HEK293 (cell line): ENCODE results near the gene SFXN3.

Experiments used
- CTCF ChIA-PET: fragments of 350-600 bp; formaldehyde crosslinking; extraction: SDS; loops from one replicate; lab custom pipeline; 2021; ENCODE audit warnings: antibody characterized with exemption; lab: Yijun Ruan, JAX
- POLR2A ChIA-PET: fragments of 300-600 bp; formaldehyde crosslinking; extraction: SDS; loops from one replicate; lab custom pipeline; 2020; ENCODE audit warnings: antibody characterized with exemption, inconsistent platforms; lab: Yijun Ruan, JAX
- H3K27ac ChIP-seq: fragments of 200-500 bp; sonication (Bioruptor generic); 2 replicates; pipeline ENCODE4 v1.5.1; 2014; ENCODE audit warnings: low read depth, low read length, control low read depth, inconsistent platforms; ENCODE audit errors: extremely low read depth
- H3K36me3 ChIP-seq, 2 experiments: fragments of 200-500 bp in 1 of 2; sonication (Bioruptor generic) in 1 of 2; 1 replicate in 1 of 2; 2 replicates in 1 of 2; pipeline ENCODE4 v1.5.1; 2014 to 2017; ENCODE audit warnings: inconsistent platforms in 2 of 2, low read length in 2 of 2; ENCODE audit not compliant: control insufficient read depth in 2 of 2, insufficient read depth in 1 of 2
- H3K4me1 ChIP-seq: fragments of 200-500 bp; sonication (Bioruptor generic); 2 replicates; pipeline ENCODE4 v1.5.1; 2014; ENCODE audit warnings: mild to moderate bottlenecking, low read length, inconsistent platforms; ENCODE audit not compliant: control insufficient read depth, insufficient read depth
- H3K4me3 ChIP-seq: 2 replicates; pipeline ENCODE4 v1.5.1; 2011; ENCODE audit warnings: low read depth, mild to moderate bottlenecking, control low read depth, low read length, moderate library complexity
- H3K9me3 ChIP-seq: fragments of 200-500 bp; sonication (Bioruptor generic); 2 replicates; pipeline ENCODE4 v1.5.1; 2014; ENCODE audit warnings: low read depth, low read length, inconsistent platforms; ENCODE audit not compliant: control insufficient read depth, insufficient read depth
- GLI2 ChIP-seq: fragments of 450-650 bp; formaldehyde crosslinking; IDR thresholded peaks from 2 replicates; pipeline ENCODE4; 2017; ENCODE audit warnings: missing biosample characterization, missing genetic modification characterization, low read depth, borderline replicate concordance
- ZBTB10 ChIP-seq: fragments of 450-650 bp; formaldehyde crosslinking; IDR thresholded peaks from 2 replicates; pipeline ENCODE4 v1.5.1; 2016; ENCODE audit warnings: missing biosample characterization, missing genetic modification characterization
- ZBTB21 ChIP-seq: fragments of 450-650 bp; formaldehyde crosslinking; IDR thresholded peaks from 2 replicates; pipeline ENCODE4 v1.5.1; 2017; ENCODE audit warnings: missing biosample characterization, missing genetic modification characterization
- ZBTB8A ChIP-seq: fragments of 450-650 bp; formaldehyde crosslinking; IDR thresholded peaks from 2 replicates; pipeline ENCODE4 v1.5.1; 2016; ENCODE audit warnings: missing biosample characterization, missing genetic modification characterization
- ZNF114 ChIP-seq: fragments of 450-650 bp; formaldehyde crosslinking; IDR thresholded peaks from 2 replicates; pipeline ENCODE4 v1.5.0; 2017; ENCODE audit warnings: missing biosample characterization, missing genetic modification characterization
- ZNF121 ChIP-seq: fragments of 450-650 bp; formaldehyde crosslinking; IDR thresholded peaks from 2 replicates; pipeline ENCODE4 v1.5.1; 2016; ENCODE audit warnings: missing biosample characterization, missing genetic modification characterization
- ZNF132 ChIP-seq: fragments of 450-650 bp; formaldehyde crosslinking; IDR thresholded peaks from 2 replicates; pipeline ENCODE4 v1.5.1; 2017; ENCODE audit warnings: missing biosample characterization, missing genetic modification characterization, borderline replicate concordance
- ZNF148 ChIP-seq: fragments of 450-650 bp; formaldehyde crosslinking; IDR thresholded peaks from 2 replicates; pipeline ENCODE4 v1.5.0; 2017; ENCODE audit warnings: missing biosample characterization, missing genetic modification characterization, borderline replicate concordance
- ZNF155 ChIP-seq: fragments of 450-650 bp; formaldehyde crosslinking; IDR thresholded peaks from 2 replicates; pipeline ENCODE4 v1.5.1; 2016; ENCODE audit warnings: missing biosample characterization, missing genetic modification characterization
- ZNF174 ChIP-seq: fragments of 450-650 bp; formaldehyde crosslinking; IDR thresholded peaks from 2 replicates; pipeline ENCODE4 v1.5.0; 2017; ENCODE audit warnings: missing biosample characterization, mild to moderate bottlenecking, missing genetic modification characterization
- ZNF18 ChIP-seq: fragments of 450-650 bp; formaldehyde crosslinking; IDR thresholded peaks from 2 replicates; pipeline ENCODE4 v1.5.1; 2016; ENCODE audit warnings: missing biosample characterization, missing genetic modification characterization
- ZNF211 ChIP-seq: fragments of 450-650 bp; formaldehyde crosslinking; IDR thresholded peaks from 2 replicates; pipeline ENCODE4 v1.5.1; 2016; ENCODE audit warnings: low read depth, missing biosample characterization, missing genetic modification characterization
- ZNF292 ChIP-seq: fragments of 450-650 bp; formaldehyde crosslinking; IDR thresholded peaks from 2 replicates; pipeline ENCODE4 v1.5.1; 2016; ENCODE audit warnings: low read depth, missing biosample characterization, missing genetic modification characterization, borderline replicate concordance
- ZNF366 ChIP-seq: fragments of 450-650 bp; formaldehyde crosslinking; conservative IDR thresholded peaks from 2 replicates; pipeline ENCODE4 v1.5.1; 2016; ENCODE audit warnings: missing biosample characterization, missing genetic modification characterization
- ZNF549 ChIP-seq: fragments of 450-650 bp; IDR thresholded peaks from 2 replicates; pipeline ENCODE4 v1.5.1; 2018; ENCODE audit warnings: missing biosample characterization, missing genetic modification characterization, mild to moderate bottlenecking, inconsistent platforms, moderate library complexity
- ZNF610 ChIP-seq: fragments of 450-650 bp; formaldehyde crosslinking; IDR thresholded peaks from 2 replicates; pipeline ENCODE4 v1.5.1; 2016; ENCODE audit warnings: missing biosample characterization, missing genetic modification characterization, borderline replicate concordance
- ZNF624 ChIP-seq: fragments of 450-650 bp; formaldehyde crosslinking; IDR thresholded peaks from 2 replicates; pipeline ENCODE4 v1.5.1; 2017; ENCODE audit warnings: missing biosample characterization, missing genetic modification characterization
- ZNF639 ChIP-seq: fragments of 450-650 bp; formaldehyde crosslinking; IDR thresholded peaks from 2 replicates; pipeline ENCODE4 v1.5.1; 2016; ENCODE audit warnings: missing biosample characterization, missing genetic modification characterization
- ZNF747 ChIP-seq: fragments of 450-650 bp; formaldehyde crosslinking; IDR thresholded peaks from 2 replicates; pipeline ENCODE4 v1.5.1; 2016; ENCODE audit warnings: missing biosample characterization, missing genetic modification characterization
- ZNF830 ChIP-seq: fragments of 450-650 bp; IDR thresholded peaks from 2 replicates; pipeline ENCODE4 v1.5.0; 2018; ENCODE audit warnings: missing biosample characterization, missing genetic modification characterization, low read depth, mild to moderate bottlenecking, moderate library complexity
- TF ChIP-seq, protein P1 (sequence below): fragments of 450-650 bp; IDR thresholded peaks from 2 replicates; pipeline ENCODE4 v1.5.1; 2018; ENCODE audit warnings: missing biosample characterization, mild to moderate bottlenecking, missing genetic modification characterization

SFXN3 gene

GRCh38 chr10:101005361-101005760 is 25.7 kb upstream of the SFXN3 start:
- no peak overlapping the region for H3K4me3 ChIP-seq
- no peak overlapping the region for H3K27ac ChIP-seq
- CTCF ChIA-PET: interaction anchor here (0.7 to 4.5 kb wide), 4 partner anchors 7 to 36 kb away, joined by 3 to 32 read pairs (median 10); partner anchors contain the start of genes PDZD7 and SFXN3
- peaks cover 4% of the 10 kb centered on the region; the same call in 1 of the 2 replicates for H3K4me1 ChIP-seq
- no peaks in the 10 kb centered on the region for H3K9me3 ChIP-seq
- POLR2A ChIA-PET: interaction anchor here (0.6 to 3.0 kb wide), 2 partner anchors 8 to 22 kb away, joined by 5 to 9 read pairs; no protein-coding TSS in a partner anchor
- peaks cover 8 to 67% of the 10 kb centered on the region in 2 experiments; a peak in 2 of 3 replicates for H3K36me3 ChIP-seq
- no peak for TF ChIP-seq ZNF148
- TF ChIP-seq ZNF292: no peak
- no peak for TF ChIP-seq GLI2 (tag by site-specific recombination)
- no peak for TF ChIP-seq ZNF610 (tag by site-specific recombination)
- TF ChIP-seq, protein P1, sequence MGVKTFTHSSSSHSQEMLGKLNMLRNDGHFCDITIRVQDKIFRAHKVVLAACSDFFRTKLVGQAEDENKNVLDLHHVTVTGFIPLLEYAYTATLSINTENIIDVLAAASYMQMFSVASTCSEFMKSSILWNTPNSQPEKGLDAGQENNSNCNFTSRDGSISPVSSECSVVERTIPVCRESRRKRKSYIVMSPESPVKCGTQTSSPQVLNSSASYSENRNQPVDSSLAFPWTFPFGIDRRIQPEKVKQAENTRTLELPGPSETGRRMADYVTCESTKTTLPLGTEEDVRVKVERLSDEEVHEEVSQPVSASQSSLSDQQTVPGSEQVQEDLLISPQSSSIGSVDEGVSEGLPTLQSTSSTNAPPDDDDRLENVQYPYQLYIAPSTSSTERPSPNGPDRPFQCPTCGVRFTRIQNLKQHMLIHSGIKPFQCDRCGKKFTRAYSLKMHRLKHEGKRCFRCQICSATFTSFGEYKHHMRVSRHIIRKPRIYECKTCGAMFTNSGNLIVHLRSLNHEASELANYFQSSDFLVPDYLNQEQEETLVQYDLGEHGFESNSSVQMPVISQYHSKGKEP: peak; percentile 27; the same call in 1 of the 2 replicates
- no peak for TF ChIP-seq ZNF132
- TF ChIP-seq ZNF639 (tag by site-specific recombination): no peak

- no peak overlapping the region for H3K4me3 ChIP-seq
- CTCF ChIA-PET: interaction anchor here (0.9 to 4.5 kb wide), 8 partner anchors 8 to 90 kb away, joined by 3 to 32 read pairs (median 5); no protein-coding TSS in a partner anchor
- no peak for TF ChIP-seq ZNF211 (tag by site-specific recombination)
- no peak for TF ChIP-seq ZNF747 (tag by site-specific recombination)
- no peak for TF ChIP-seq ZNF830 (tag by site-specific recombination)
- no peak for TF ChIP-seq ZNF121
- TF ChIP-seq ZBTB8A (tag by site-specific recombination): no peak
- no peak for TF ChIP-seq ZBTB10 (tag by site-specific recombination)
- TF ChIP-seq ZNF114 (tag by site-specific recombination): no peak
- no peak for TF ChIP-seq ZNF549
- TF ChIP-seq ZNF174 (tag by site-specific recombination): no peak
- no peak for TF ChIP-seq ZNF624
- TF ChIP-seq ZBTB21 (tag by site-specific recombination): no peak
- no peak for TF ChIP-seq ZNF366
- no peak for TF ChIP-seq ZNF155 (tag by site-specific recombination)
- TF ChIP-seq ZNF18: no peak
- no peaks in the 10 kb centered on the region for H3K9me3 ChIP-seq
- POLR2A ChIA-PET: interaction anchor here (3.0 kb wide), 1 partner anchor 9 kb away, joined by 9 read pairs; no protein-coding TSS in a partner anchor
- peaks cover 8 to 67% of the 10 kb centered on the region in 2 experiments; a peak in 2 of 3 replicates for H3K36me3 ChIP-seq
- H3K27ac ChIP-seq: no peak overlapping the region
- peaks cover 4% of the 10 kb centered on the region; the same call in 1 of the 2 replicates for H3K4me1 ChIP-seq
These were observed 25.0 kb upstream of the SFXN3 start for GRCh38 chr10:101005869-101006567.
